Left ventricle myocardium inferior (tissue), 1 donor: Measurements from ENCODE around the gene FAT1. TPM values are rescaled to one million over a fixed set of nuclear protein-coding genes. Genes with fewer than 3 reads are reported as not detected.

ENCODE experiments used
- DNase-seq: peaks from one replicate; pipeline ENCODE4 v3.0.0-alpha.2; 2020
- H3K27ac ChIP-seq: fragments of 200-600 bp; replicated peaks from 2 replicates; pipeline ENCODE4 v1.8.0; 2021
- H3K27me3 ChIP-seq: fragments of 200-600 bp; 2 replicates; pipeline ENCODE4 v1.8.0; 2021; ENCODE audit warnings: low read depth
- H3K36me3 ChIP-seq: fragments of 200-600 bp; 2 replicates; pipeline ENCODE4 v1.8.0; 2021
- H3K4me1 ChIP-seq: fragments of 200-600 bp; 2 replicates; pipeline ENCODE4 v1.8.0; 2021
- H3K4me3 ChIP-seq: fragments of 200-600 bp; 2 replicates; pipeline ENCODE4 v1.8.0; 2021; ENCODE audit warnings: mild to moderate bottlenecking, moderate library complexity
- H3K9me3 ChIP-seq: fragments of 200-600 bp; replicated peaks from 2 replicates; pipeline ENCODE4 v1.8.0; 2021
- intact Hi-C: fragments of 100-400 bp; cut with micrococcal nuclease; formaldehyde crosslinking; loops from one replicate; pipeline ENCODE4 v1.11.0; 2022
- total RNA-seq: library from RNA; stranded (reverse); fragmentation: NEBNext Ultra II Directional; extraction: Animal tissue kit (Norgen Biotek cat#: 25700); gene quantifications from one replicate; pipeline ENCODE4 v1.2.1, GENCODE V29; 2021
- TF ChIP-seq, protein P1 (sequence below): fragments of 200-600 bp; IDR thresholded peaks from 2 replicates; pipeline ENCODE4 v1.8.0; 2021; ENCODE audit warnings: antibody characterized with exemption, mild to moderate bottlenecking, borderline replicate concordance
- donor health status: DM: no; HTN: yes; CAD: no; lungs with severe emphysema.

Gene FAT1
- total RNA-seq, 1 donor from 2014 or later, result 59.1 TPM

DNA sequence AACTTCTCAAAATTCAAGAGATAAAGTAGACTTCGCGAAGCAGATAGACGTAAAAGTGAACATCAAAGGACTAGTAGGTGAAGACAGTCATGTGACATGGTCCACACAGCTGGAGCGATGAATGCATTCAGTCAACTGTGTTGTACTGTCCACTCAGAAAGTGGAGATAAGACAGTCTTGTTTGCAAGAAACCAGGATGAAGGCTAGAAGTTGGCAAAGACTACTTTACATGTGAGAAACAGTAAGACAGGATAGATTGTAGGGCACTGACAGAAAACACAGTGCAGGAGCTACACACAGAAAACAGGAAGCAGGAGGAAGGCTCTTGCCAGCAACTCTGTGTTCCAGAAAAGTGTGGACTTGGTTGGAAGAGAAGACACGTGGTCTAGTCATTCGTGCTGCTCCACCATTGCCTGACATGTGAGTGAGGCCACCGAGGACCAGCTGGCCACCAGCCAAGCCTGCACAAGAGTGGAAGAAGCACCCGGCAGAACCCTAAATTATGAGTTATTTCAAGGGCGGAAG, 78.9 kb downstream of the FAT1 start:
- Histone ChIP-seq H3K4me1 (peaks cover 13% of the 10 kb centered on the region), H3K36me3 (no peaks in the 10 kb centered on the region), H3K9me3 (no peaks in the 10 kb centered on the region), H3K27me3 (no peaks in the 10 kb centered on the region), H3K4me3 (no peak overlapping the region), H3K27ac (no peak overlapping the region)
- intact Hi-C loops, result no loop called here
- TF ChIP-seq, protein P1, sequence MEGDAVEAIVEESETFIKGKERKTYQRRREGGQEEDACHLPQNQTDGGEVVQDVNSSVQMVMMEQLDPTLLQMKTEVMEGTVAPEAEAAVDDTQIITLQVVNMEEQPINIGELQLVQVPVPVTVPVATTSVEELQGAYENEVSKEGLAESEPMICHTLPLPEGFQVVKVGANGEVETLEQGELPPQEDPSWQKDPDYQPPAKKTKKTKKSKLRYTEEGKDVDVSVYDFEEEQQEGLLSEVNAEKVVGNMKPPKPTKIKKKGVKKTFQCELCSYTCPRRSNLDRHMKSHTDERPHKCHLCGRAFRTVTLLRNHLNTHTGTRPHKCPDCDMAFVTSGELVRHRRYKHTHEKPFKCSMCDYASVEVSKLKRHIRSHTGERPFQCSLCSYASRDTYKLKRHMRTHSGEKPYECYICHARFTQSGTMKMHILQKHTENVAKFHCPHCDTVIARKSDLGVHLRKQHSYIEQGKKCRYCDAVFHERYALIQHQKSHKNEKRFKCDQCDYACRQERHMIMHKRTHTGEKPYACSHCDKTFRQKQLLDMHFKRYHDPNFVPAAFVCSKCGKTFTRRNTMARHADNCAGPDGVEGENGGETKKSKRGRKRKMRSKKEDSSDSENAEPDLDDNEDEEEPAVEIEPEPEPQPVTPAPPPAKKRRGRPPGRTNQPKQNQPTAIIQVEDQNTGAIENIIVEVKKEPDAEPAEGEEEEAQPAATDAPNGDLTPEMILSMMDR, result no peak
- peak; percentile 39 for DNase-seq

DNA sequence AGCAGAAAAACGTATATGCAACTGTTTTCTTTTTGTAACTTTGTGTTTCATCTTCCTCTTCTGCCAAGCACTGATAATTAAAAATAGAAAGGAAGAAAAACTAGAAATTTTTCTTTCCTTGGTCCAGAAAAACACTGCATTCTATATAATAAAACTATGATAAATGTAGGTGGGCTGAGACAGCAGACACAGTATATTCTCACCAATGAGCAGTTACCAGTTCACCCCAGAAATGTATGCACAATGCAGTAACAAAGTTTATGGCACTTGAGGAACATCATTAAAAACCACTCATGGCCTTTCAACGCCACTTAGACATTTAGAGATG, 79.4 kb downstream of the FAT1 start:
- Histone ChIP-seq H3K27me3 (no peaks in the 10 kb centered on the region), H3K9me3 (no peaks in the 10 kb centered on the region), H3K4me3 (no peak overlapping the region), H3K36me3 (no peaks in the 10 kb centered on the region), H3K4me1 (peaks cover 13% of the 10 kb centered on the region), H3K27ac (no peak overlapping the region)
- DNase-seq, result no peak
- intact Hi-C loops, result no loop called here
- TF ChIP-seq, protein P1, result no peak

DNA sequence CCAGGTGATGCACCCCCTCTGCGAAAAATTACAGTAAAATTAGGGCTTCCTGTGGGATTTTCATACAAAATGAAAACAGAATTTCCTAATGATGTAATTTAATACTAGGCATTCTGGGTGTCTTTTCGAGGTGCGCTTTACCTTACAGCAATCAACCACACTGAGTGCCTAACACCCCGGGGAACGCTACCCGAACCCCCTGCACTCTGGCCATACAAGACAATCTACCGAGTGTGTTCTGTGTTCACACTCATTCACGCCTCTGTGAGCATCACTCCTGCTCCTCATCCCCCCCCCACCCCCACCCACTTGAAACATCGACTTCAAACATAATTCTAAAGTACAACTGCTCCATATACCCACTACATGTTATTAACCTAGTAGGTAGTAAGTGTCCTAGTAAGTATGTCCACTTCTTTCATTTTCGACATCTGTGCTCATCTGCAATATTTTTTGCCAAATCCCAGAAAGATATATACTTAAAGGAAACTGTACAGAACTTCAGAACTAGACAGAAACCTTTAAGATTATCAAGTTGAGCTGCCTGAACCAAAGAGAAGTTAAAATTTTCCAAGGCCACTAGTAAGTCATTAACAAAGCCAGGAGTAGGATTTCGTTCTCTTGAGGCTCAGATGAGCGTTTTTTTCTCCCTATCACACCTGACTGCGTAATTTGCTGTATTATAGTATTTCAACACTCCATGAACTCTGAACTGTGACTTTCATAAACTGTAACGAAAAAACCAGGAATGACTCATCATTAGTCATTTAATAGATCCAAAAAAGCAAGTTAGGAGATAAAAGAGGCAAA, 80.0 kb downstream of the FAT1 start:
- no peak for DNase-seq
- H3K27ac ChIP-seq, result no peak overlapping the region
- H3K27me3 ChIP-seq, result no peaks in the 10 kb centered on the region
- H3K4me1 ChIP-seq, result peaks cover 13% of the 10 kb centered on the region
- intact Hi-C loops, result no loop called here
- no peaks in the 10 kb centered on the region for H3K9me3 ChIP-seq
- TF ChIP-seq, protein P1, result no peak
- no peaks in the 10 kb centered on the region for H3K36me3 ChIP-seq
- H3K4me3 ChIP-seq, result no peak overlapping the region

DNA sequence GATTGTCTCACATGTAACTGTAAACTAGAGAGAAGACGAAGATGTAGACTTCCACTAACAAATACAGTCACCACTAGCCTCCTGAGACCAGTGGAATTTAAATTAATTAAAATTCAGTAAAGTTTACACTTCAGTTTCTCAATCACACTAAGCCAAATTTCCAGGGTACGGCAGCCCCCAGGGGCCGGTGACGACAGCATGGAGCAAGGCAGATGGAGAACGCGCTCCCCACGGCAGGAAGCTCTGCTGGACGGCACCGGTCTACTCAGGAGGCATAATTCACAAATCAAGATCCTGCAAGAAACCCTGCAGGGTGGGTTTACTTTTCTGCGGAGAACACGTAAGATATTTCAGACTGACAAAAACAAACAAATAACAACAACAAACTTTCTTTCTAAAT, 80.7 kb downstream of the FAT1 start:
- Histone ChIP-seq H3K4me1 (peaks cover 13% of the 10 kb centered on the region), H3K9me3 (no peaks in the 10 kb centered on the region), H3K27me3 (no peaks in the 10 kb centered on the region), H3K36me3 (no peaks in the 10 kb centered on the region), H3K27ac (no peak overlapping the region), H3K4me3 (no peak overlapping the region)
- intact Hi-C loops, result no loop called here
- DNase-seq, result peak; percentile 38
- TF ChIP-seq, protein P1, result no peak

DNA sequence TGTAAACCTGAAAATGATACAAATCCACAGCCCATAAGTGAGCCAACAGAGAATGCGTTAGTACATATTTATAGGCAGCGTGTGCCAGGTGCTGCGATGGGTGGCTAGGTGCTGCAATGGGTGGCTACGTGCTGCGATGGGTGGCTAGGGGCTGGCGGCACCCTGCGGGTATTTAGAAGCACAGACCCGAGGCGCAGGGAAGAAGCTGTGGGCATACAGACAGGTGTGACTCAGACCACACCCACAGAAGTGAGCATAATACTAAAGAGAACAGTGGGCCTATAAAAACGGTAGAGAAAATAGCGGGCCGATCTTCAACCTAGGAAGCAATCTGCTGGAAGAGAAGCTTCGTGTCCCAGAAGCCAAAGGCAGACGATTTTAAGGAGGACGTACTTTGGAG, 81.1 kb downstream of the FAT1 start:
- H3K4me3 ChIP-seq, result no peak overlapping the region
- TF ChIP-seq, protein P1, result no peak
- H3K4me1 ChIP-seq, result peaks cover 13% of the 10 kb centered on the region
- H3K27me3 ChIP-seq, result no peaks in the 10 kb centered on the region
- no peaks in the 10 kb centered on the region for H3K36me3 ChIP-seq
- no peak overlapping the region for H3K27ac ChIP-seq
- intact Hi-C loops, result no loop called here
- no peaks in the 10 kb centered on the region for H3K9me3 ChIP-seq
- DNase-seq, result no peak
